K562 (cell line): ENCODE data around the gene MCL1. TPM values are rescaled to one million over a fixed set of nuclear protein-coding genes. Genes with fewer than 3 reads are reported as not detected.

Source experiments
- CHD1 ChIP-seq: fragments of 200-600 bp; sonication (generic); IDR thresholded peaks from one replicate; pipeline ENCODE4 v1.6.1; 2012; ENCODE audit warnings: mild to moderate bottlenecking, moderate library complexity, low read length, inconsistent platforms
- DIDO1 ChIP-seq: fragments of 450-650 bp; IDR thresholded peaks from 2 replicates; pipeline ENCODE4 v1.6.1; 2016; ENCODE audit warnings: low read depth, missing biosample characterization, missing genetic modification characterization
- E2F3 ChIP-seq: fragments of 250-450 bp; sonication (Bioruptor Pico); IDR thresholded peaks from 2 replicates; pipeline ENCODE4 v1.4.0; 2020; ENCODE audit warnings: mild to moderate bottlenecking
- HDGF ChIP-seq: fragments of 450-650 bp; IDR thresholded peaks from 2 replicates; pipeline ENCODE4 v1.6.1; 2016
- KAT2B ChIP-seq: IDR thresholded peaks from one replicate; pipeline ENCODE4 v1.6.1; 2012; ENCODE audit warnings: low read depth, mild to moderate bottlenecking, control low read depth, inconsistent platforms, low read length, moderate library complexity
- MCM3 ChIP-seq: fragments of 450-650 bp; IDR thresholded peaks from 2 replicates; pipeline ENCODE4 v1.6.1; 2016
- NCOA4 ChIP-seq: fragments of 450-650 bp; IDR thresholded peaks from 2 replicates; pipeline ENCODE4 v1.6.1; 2018; ENCODE audit warnings: mild to moderate bottlenecking; ENCODE audit not compliant: partially characterized antibody
- RCOR1 ChIP-seq, 2 experiments: IDR thresholded peaks; 2 replicates each; pipeline ENCODE4 v1.6.1; 2012; ENCODE audit warnings: low read depth in 2 of 2, low read length in 2 of 2, borderline replicate concordance in 1 of 2, improper control_type of control experiment in 1 of 2
- TAF1 ChIP-seq: IDR thresholded peaks from 2 replicates; pipeline ENCODE4 v1.6.1; 2011; ENCODE audit warnings: mild to moderate bottlenecking, low read length, moderate library complexity; ENCODE audit not compliant: insufficient read depth, control insufficient read depth, severe bottlenecking; ENCODE audit errors: extremely low read depth
- TARDBP ChIP-seq: fragments of 450-650 bp; IDR thresholded peaks from 2 replicates; pipeline ENCODE4 v1.6.1; 2016
- TFAP4 ChIP-seq: sonication (generic); formaldehyde crosslinking; IDR thresholded peaks from 2 replicates; pipeline ENCODE4 v1.8.0; 2022; ENCODE audit warnings: missing genetic modification reagents, mild to moderate bottlenecking, moderate library complexity, borderline replicate concordance
- ZKSCAN3 ChIP-seq: fragments of 250-450 bp; sonication (Bioruptor Pico); IDR thresholded peaks from 2 replicates; pipeline ENCODE4 v1.4.0; 2020
- polyA plus RNA-seq, 8 experiments: library from polyadenylated mRNA; depleted of rRNA in 4 of 8; stranded (reverse) in 5 of 8; unstranded in 3 of 8; fragments of >200 nt; fragmentation: Nextera tagmentation in 2 of 8; fragmentation: Illumina TruSeq in 1 of 8; extraction: Ambion mirVana in 2 of 8; extraction: Trizol in 1 of 8; gene quantifications; 2 replicates each; pipeline versions ENCODE4 v1.2.1 to v1.2.3, GENCODE V29; 2011 to 2014; ENCODE audit warnings: inconsistent platforms in 1 of 8, missing spikeins in 1 of 8
- total RNA-seq, 7 experiments: library from RNA; depleted of rRNA in 6 of 7; stranded (reverse); fragments of >200 nt in 6 of 7; fragmentation: Illumina TruSeq in 2 of 7; extraction: Trizol in 2 of 7; gene quantifications; 2 replicates each; pipeline versions ENCODE4 v1.2.1 to v1.2.3, GENCODE V29; 2011 to 2021; ENCODE audit warnings: low replicate concordance in 1 of 7
- TF ChIP-seq, protein P1 (sequence below), 2 experiments: IDR thresholded peaks; 2 replicates each; pipeline ENCODE4 v1.6.1; 2012; ENCODE audit warnings: improper control_type of control experiment in 2 of 2, low read depth in 2 of 2, low read length in 2 of 2, borderline replicate concordance in 1 of 2
- TF ChIP-seq, protein P2 (sequence below): IDR thresholded peaks from 2 replicates; pipeline ENCODE4 v1.6.1; 2011; ENCODE audit warnings: borderline replicate concordance, low read depth, mild to moderate bottlenecking, moderate library complexity, low read length; ENCODE audit not compliant: insufficient read depth, poor library complexity, severe bottlenecking
- TF ChIP-seq, protein P3 (sequence below): fragments of 200-800 bp; sonication (Bioruptor generic); IDR thresholded peaks from 2 replicates; pipeline ENCODE4 v1.6.1; 2016; ENCODE audit warnings: missing genetic modification characterization, missing compliant biosample characterization

MCL1 gene
- total and polyA plus RNA-seq, 9 of the 15 experiments (the other 6 are each of a cell fraction or from before 2014, with no cell fraction given) = 27.1 to 224 (median 138) TPM

DNA sequence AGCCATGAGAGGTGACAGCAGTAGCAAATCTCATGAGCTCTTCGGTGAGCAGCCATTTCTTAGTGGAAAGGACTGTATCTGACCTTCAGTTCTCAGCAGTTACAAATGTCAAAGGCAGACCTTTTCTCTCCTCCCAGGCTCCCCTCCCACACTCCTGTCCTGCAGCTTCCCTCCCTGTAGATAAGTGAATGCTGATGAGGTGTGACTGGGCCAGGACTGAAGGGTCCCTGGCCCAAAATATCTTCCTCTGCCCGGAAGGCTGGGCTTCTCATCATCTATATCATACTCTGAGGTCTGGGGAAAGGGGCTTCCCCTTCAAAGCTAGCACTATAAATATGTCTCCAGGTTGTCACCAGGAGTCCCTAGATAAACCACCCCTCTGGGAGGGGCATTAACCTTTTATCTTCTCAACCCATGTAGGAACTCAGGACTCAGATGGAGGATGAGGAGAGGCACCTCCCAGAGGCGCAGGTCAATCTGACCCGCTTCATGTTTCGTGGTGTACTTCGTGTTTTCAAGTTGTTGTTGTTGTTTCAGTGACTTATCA, 33.9 kb downstream of the MCL1 start (continued):
- no peak for TF ChIP-seq CHD1
- TF ChIP-seq E2F3 = no peak
- TF ChIP-seq TAF1 = peak; percentile 64
- TF ChIP-seq HDGF = no peak
- TF ChIP-seq NCOA4 = no peak
- TF ChIP-seq, protein P1, sequence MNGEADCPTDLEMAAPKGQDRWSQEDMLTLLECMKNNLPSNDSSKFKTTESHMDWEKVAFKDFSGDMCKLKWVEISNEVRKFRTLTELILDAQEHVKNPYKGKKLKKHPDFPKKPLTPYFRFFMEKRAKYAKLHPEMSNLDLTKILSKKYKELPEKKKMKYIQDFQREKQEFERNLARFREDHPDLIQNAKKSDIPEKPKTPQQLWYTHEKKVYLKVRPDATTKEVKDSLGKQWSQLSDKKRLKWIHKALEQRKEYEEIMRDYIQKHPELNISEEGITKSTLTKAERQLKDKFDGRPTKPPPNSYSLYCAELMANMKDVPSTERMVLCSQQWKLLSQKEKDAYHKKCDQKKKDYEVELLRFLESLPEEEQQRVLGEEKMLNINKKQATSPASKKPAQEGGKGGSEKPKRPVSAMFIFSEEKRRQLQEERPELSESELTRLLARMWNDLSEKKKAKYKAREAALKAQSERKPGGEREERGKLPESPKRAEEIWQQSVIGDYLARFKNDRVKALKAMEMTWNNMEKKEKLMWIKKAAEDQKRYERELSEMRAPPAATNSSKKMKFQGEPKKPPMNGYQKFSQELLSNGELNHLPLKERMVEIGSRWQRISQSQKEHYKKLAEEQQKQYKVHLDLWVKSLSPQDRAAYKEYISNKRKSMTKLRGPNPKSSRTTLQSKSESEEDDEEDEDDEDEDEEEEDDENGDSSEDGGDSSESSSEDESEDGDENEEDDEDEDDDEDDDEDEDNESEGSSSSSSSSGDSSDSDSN (IDR thresholded peaks at IDR 0.05; ENCODE audit: borderline replicate concordance in 1 of 2, low read depth in 2 of 2, low read length in 2 of 2) = peak; percentile 53 to 87; a peak in 2 of 4 replicates
- TF ChIP-seq, protein P2, sequence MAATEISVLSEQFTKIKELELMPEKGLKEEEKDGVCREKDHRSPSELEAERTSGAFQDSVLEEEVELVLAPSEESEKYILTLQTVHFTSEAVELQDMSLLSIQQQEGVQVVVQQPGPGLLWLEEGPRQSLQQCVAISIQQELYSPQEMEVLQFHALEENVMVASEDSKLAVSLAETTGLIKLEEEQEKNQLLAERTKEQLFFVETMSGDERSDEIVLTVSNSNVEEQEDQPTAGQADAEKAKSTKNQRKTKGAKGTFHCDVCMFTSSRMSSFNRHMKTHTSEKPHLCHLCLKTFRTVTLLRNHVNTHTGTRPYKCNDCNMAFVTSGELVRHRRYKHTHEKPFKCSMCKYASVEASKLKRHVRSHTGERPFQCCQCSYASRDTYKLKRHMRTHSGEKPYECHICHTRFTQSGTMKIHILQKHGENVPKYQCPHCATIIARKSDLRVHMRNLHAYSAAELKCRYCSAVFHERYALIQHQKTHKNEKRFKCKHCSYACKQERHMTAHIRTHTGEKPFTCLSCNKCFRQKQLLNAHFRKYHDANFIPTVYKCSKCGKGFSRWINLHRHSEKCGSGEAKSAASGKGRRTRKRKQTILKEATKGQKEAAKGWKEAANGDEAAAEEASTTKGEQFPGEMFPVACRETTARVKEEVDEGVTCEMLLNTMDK = no peak
- TF ChIP-seq MCM3 = no peak
- peak; percentile 85 to 91; a peak in 3 of 4 replicates for TF ChIP-seq RCOR1 (IDR thresholded peaks at IDR 0.05; ENCODE audit: borderline replicate concordance in 1 of 2, low read depth in 2 of 2, low read length in 2 of 2)
- peak; percentile 93 for TF ChIP-seq TARDBP
- TF ChIP-seq KAT2B = no peak
- peak; percentile 70 for TF ChIP-seq TFAP4
- TF ChIP-seq, protein P3, sequence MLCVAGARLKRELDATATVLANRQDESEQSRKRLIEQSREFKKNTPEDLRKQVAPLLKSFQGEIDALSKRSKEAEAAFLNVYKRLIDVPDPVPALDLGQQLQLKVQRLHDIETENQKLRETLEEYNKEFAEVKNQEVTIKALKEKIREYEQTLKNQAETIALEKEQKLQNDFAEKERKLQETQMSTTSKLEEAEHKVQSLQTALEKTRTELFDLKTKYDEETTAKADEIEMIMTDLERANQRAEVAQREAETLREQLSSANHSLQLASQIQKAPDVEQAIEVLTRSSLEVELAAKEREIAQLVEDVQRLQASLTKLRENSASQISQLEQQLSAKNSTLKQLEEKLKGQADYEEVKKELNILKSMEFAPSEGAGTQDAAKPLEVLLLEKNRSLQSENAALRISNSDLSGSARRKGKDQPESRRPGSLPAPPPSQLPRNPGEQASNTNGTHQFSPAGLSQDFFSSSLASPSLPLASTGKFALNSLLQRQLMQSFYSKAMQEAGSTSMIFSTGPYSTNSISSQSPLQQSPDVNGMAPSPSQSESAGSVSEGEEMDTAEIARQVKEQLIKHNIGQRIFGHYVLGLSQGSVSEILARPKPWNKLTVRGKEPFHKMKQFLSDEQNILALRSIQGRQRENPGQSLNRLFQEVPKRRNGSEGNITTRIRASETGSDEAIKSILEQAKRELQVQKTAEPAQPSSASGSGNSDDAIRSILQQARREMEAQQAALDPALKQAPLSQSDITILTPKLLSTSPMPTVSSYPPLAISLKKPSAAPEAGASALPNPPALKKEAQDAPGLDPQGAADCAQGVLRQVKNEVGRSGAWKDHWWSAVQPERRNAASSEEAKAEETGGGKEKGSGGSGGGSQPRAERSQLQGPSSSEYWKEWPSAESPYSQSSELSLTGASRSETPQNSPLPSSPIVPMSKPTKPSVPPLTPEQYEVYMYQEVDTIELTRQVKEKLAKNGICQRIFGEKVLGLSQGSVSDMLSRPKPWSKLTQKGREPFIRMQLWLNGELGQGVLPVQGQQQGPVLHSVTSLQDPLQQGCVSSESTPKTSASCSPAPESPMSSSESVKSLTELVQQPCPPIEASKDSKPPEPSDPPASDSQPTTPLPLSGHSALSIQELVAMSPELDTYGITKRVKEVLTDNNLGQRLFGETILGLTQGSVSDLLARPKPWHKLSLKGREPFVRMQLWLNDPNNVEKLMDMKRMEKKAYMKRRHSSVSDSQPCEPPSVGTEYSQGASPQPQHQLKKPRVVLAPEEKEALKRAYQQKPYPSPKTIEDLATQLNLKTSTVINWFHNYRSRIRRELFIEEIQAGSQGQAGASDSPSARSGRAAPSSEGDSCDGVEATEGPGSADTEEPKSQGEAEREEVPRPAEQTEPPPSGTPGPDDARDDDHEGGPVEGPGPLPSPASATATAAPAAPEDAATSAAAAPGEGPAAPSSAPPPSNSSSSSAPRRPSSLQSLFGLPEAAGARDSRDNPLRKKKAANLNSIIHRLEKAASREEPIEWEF (CRISPR knock-in tag) = no peak
- no peak for TF ChIP-seq ZKSCAN3 (CRISPR knock-in tag)
- no peak for TF ChIP-seq DIDO1 (tag)
